OCI-LY1 (cell line): ENCODE data around the gene CCNJL.

Experiments used
- CTCF ChIP-seq: fragments of 200-600 bp; sonication (generic), shearing (Covaris generic); IDR thresholded peaks from 2 replicates; pipeline ENCODE4 v1.5.1; 2017; ENCODE audit warnings: mild to moderate bottlenecking, antibody characterized with exemption, low read length, moderate library complexity, mixed read lengths
- EZH2 ChIP-seq: fragments of 200-600 bp; sonication (generic), shearing (Covaris generic); IDR thresholded peaks from 2 replicates; pipeline ENCODE4 v1.8.0; 2017; ENCODE audit warnings: borderline replicate concordance, mixed run types, mild to moderate bottlenecking, antibody characterized with exemption, low read length, moderate library complexity, mixed read lengths

GRCh38 chr5:160271836-160272235, 40.5 kb downstream of the CCNJL start:
- no peak for TF ChIP-seq CTCF
- TF ChIP-seq EZH2, result no peak
